ENCODE results near the gene PFN4. TPM values are rescaled to one million over a fixed set of nuclear protein-coding genes. Genes with fewer than 3 reads are reported as not detected.
"Not testable (repeated sequence)": the region's sequence is repeated elsewhere in the genome, so short reads cannot be mapped to it uniquely, and the experiment has no call there.

The PFN4 gene
- total RNA-seq = not detected

- POLR2A ChIA-PET = interaction anchor here (0.7 to 2.8 kb wide), 4 partner anchors 39 to 196 kb away, joined by 3 to 14 read pairs (median 6); partner anchors contain the start of genes ATAD2B, SF3B6 and TP53I3
- H3K4me1 Mint-ChIP-seq = peaks cover 16% of the 10 kb centered on the region
- H3K36me3 Mint-ChIP-seq = peaks cover 2% of the 10 kb centered on the region
- peak within 1 kb of the TSS; percentile 84 for H3K4me3 Mint-ChIP-seq
- H3K27ac Mint-ChIP-seq = peak within 1 kb of the TSS; percentile 76
- DNase-seq (peak; percentile 82), ATAC-seq (ENCODE audit: low read depth) (peak; percentile 94)
- no peaks in the 10 kb centered on the region for H3K9me3 Mint-ChIP-seq
- peaks cover 2% of the 10 kb centered on the region for H3K27me3 Mint-ChIP-seq
Measured at GRCh38 chr2:24123195-24123921, at the start of gene PFN4, which contains the start of gene FAM228B. TSS of gene PFN4 (minus strand) at chr2:24123334. CDS start at chr2:24122535, 799 bp downstream. TSS of gene FAM228B (plus strand) at chr2:24123469. CDS start at chr2:24124362, 893 bp downstream.

- ATAC-seq (ENCODE audit: low read depth) (no peak), DNase-seq (no peak)
- POLR2A ChIA-PET = no interaction called here
- H3K36me3 Mint-ChIP-seq = peaks cover 2% of the 10 kb centered on the region
- H3K27ac Mint-ChIP-seq = no peak overlapping the region
- H3K9me3 Mint-ChIP-seq = peaks cover 2% of the 10 kb centered on the region
- peaks cover 2% of the 10 kb centered on the region for H3K4me1 Mint-ChIP-seq
- peaks cover 17% of the 10 kb centered on the region for H3K27me3 Mint-ChIP-seq
- H3K4me3 Mint-ChIP-seq = no peak overlapping the region
Measured at GRCh38 chr2:24169023-24169422, 45.9 kb upstream of the PFN4 start.

- Mint-ChIP-seq H3K4me3 (no peak overlapping the region), H3K36me3 (no peaks in the 10 kb centered on the region), H3K27me3 (peaks cover 4% of the 10 kb centered on the region), H3K27ac (no peak overlapping the region), H3K4me1 (peaks cover 2% of the 10 kb centered on the region), H3K9me3 (no peaks in the 10 kb centered on the region)
- peak; percentile 64 for DNase-seq
- ATAC-seq (ENCODE audit: low read depth) = peak; percentile 70
- POLR2A ChIA-PET = no interaction called here
Measured at GRCh38 chr2:24164416-24164973, 41.4 kb upstream of the PFN4 start.

- Mint-ChIP-seq H3K4me3 (no peak overlapping the region), H3K27ac (no peak overlapping the region), H3K36me3 (no peaks in the 10 kb centered on the region), H3K4me1 (peaks cover 2% of the 10 kb centered on the region), H3K27me3 (peaks cover 4% of the 10 kb centered on the region), H3K9me3 (no peaks in the 10 kb centered on the region)
- DNase-seq = no peak
- no peak for ATAC-seq (ENCODE audit: low read depth)
- POLR2A ChIA-PET = no interaction called here
Measured at GRCh38 chr2:24163601-24164000, 40.5 kb upstream of the PFN4 start.

GRCh38 chr2:24163186-24163585, 40.1 kb upstream of the PFN4 start:
- POLR2A ChIA-PET = no interaction called here
- H3K9me3 Mint-ChIP-seq = no peaks in the 10 kb centered on the region
- no peak for ATAC-seq (ENCODE audit: low read depth)
- H3K36me3 Mint-ChIP-seq = no peaks in the 10 kb centered on the region
- no peak overlapping the region for H3K27ac Mint-ChIP-seq
- H3K27me3 Mint-ChIP-seq = peaks cover 4% of the 10 kb centered on the region
- DNase-seq = no peak
- no peak overlapping the region for H3K4me3 Mint-ChIP-seq
- peaks cover 2% of the 10 kb centered on the region for H3K4me1 Mint-ChIP-seq

GRCh38 chr2:24162494-24162893, 39.4 kb upstream of the PFN4 start:
- Mint-ChIP-seq H3K27ac (no peak overlapping the region), H3K36me3 (no peaks in the 10 kb centered on the region), H3K9me3 (no peaks in the 10 kb centered on the region), H3K4me1 (peaks cover 2% of the 10 kb centered on the region), H3K4me3 (no peak overlapping the region), H3K27me3 (peaks cover 4% of the 10 kb centered on the region)
- ATAC-seq (ENCODE audit: low read depth) (no peak), DNase-seq (no peak)
- POLR2A ChIA-PET = no interaction called here

GRCh38 chr2:24160761-24161160, 37.6 kb upstream of the PFN4 start:
- Mint-ChIP-seq H3K4me1 (peaks cover 2% of the 10 kb centered on the region), H3K27ac (no peak overlapping the region), H3K27me3 (no peaks in the 10 kb centered on the region), H3K9me3 (no peaks in the 10 kb centered on the region), H3K4me3 (no peak overlapping the region), H3K36me3 (no peaks in the 10 kb centered on the region)
- POLR2A ChIA-PET = no interaction called here
- ATAC-seq (ENCODE audit: low read depth) = no peak
- no peak for DNase-seq

GRCh38 chr2:24159708-24160107, 36.6 kb upstream of the PFN4 start:
- no peak overlapping the region for H3K4me3 Mint-ChIP-seq
- H3K27ac Mint-ChIP-seq = no peak overlapping the region
- peaks cover 2% of the 10 kb centered on the region for H3K4me1 Mint-ChIP-seq
- ATAC-seq (ENCODE audit: low read depth) (no peak), DNase-seq (no peak)
- no peaks in the 10 kb centered on the region for H3K36me3 Mint-ChIP-seq
- H3K9me3 Mint-ChIP-seq = no peaks in the 10 kb centered on the region
- POLR2A ChIA-PET = no interaction called here
- H3K27me3 Mint-ChIP-seq = no peaks in the 10 kb centered on the region

GRCh38 chr2:24158131-24158530, 35.0 kb upstream of the PFN4 start:
- Mint-ChIP-seq H3K27ac (no peak overlapping the region), H3K36me3 (no peaks in the 10 kb centered on the region), H3K4me3 (no peak overlapping the region), H3K9me3 (no peaks in the 10 kb centered on the region), H3K4me1 (no peaks in the 10 kb centered on the region), H3K27me3 (no peaks in the 10 kb centered on the region)
- no peak for DNase-seq
- no peak for ATAC-seq (ENCODE audit: low read depth)
- POLR2A ChIA-PET = no interaction called here

GRCh38 chr2:24153478-24153877, 30.3 kb upstream of the PFN4 start:
- no peak for DNase-seq
- POLR2A ChIA-PET = no interaction called here
- peaks cover 5% of the 10 kb centered on the region for H3K9me3 Mint-ChIP-seq
- no peaks in the 10 kb centered on the region for H3K27me3 Mint-ChIP-seq
- no peak for ATAC-seq (ENCODE audit: low read depth)
- peaks cover 8% of the 10 kb centered on the region for H3K36me3 Mint-ChIP-seq
- H3K4me3 Mint-ChIP-seq = no peak overlapping the region
- no peaks in the 10 kb centered on the region for H3K4me1 Mint-ChIP-seq
- H3K27ac Mint-ChIP-seq = no peak overlapping the region

GRCh38 chr2:24152413-24153197, 29.5 kb upstream of the PFN4 start:
- Mint-ChIP-seq H3K4me1 (no peaks in the 10 kb centered on the region), H3K4me3 (no peak overlapping the region), H3K36me3 (peaks cover 8% of the 10 kb centered on the region), H3K27me3 (no peaks in the 10 kb centered on the region), H3K9me3 (peaks cover 5% of the 10 kb centered on the region), H3K27ac (no peak overlapping the region)
- POLR2A ChIA-PET = no interaction called here
- no peak for ATAC-seq (ENCODE audit: low read depth)
- no peak for DNase-seq

GRCh38 chr2:24147364-24147763, 24.2 kb upstream of the PFN4 start:
- no peaks in the 10 kb centered on the region for H3K4me1 Mint-ChIP-seq
- H3K36me3 Mint-ChIP-seq = peaks cover 10% of the 10 kb centered on the region
- no peak overlapping the region for H3K27ac Mint-ChIP-seq
- H3K9me3 Mint-ChIP-seq = peaks cover 13% of the 10 kb centered on the region
- ATAC-seq (ENCODE audit: low read depth) (no peak), DNase-seq (no peak)
- H3K4me3 Mint-ChIP-seq = no peak overlapping the region
- no peaks in the 10 kb centered on the region for H3K27me3 Mint-ChIP-seq
- POLR2A ChIA-PET = no interaction called here

GRCh38 chr2:24140305-24140704, 17.2 kb upstream of the PFN4 start:
- not testable (repeated sequence) for ATAC-seq (ENCODE audit: low read depth); H3K27me3 Mint-ChIP-seq; H3K4me1 Mint-ChIP-seq; H3K36me3 Mint-ChIP-seq; H3K4me3 Mint-ChIP-seq; H3K9me3 Mint-ChIP-seq; DNase-seq; H3K27ac Mint-ChIP-seq
- POLR2A ChIA-PET = interaction anchor here (0.7 kb wide), 1 partner anchor 212 kb away, joined by 3 read pairs; no protein-coding TSS in a partner anchor
